Ishikawa (cell line): ENCODE results near the gene FOXP4.

Source experiments
- CEBPB ChIP-seq: IDR thresholded peaks from 2 replicates; pipeline ENCODE4 v1.6.1; 2012
- CREB1 ChIP-seq: IDR thresholded peaks from 2 replicates; pipeline ENCODE4 v1.6.1; 2012; ENCODE audit warnings: low read depth
- EGR1 ChIP-seq: IDR thresholded peaks from 2 replicates; pipeline ENCODE4 v1.6.1; 2012
- EP300 ChIP-seq: IDR thresholded peaks from 2 replicates; pipeline ENCODE4 v1.6.1; 2012; ENCODE audit warnings: borderline replicate concordance
- FOXM1 ChIP-seq: IDR thresholded peaks from 2 replicates; pipeline ENCODE4 v1.6.1; 2012; ENCODE audit warnings: low read depth, borderline replicate concordance
- MAX ChIP-seq: IDR thresholded peaks from 2 replicates; pipeline ENCODE4 v1.6.1; 2012
- NFIC ChIP-seq: IDR thresholded peaks from 2 replicates; pipeline ENCODE4 v1.6.1; 2012
- RAD21 ChIP-seq: IDR thresholded peaks from 2 replicates; pipeline ENCODE4 v1.6.1; 2012; ENCODE audit warnings: low read depth
- TAF1 ChIP-seq: IDR thresholded peaks from 2 replicates; pipeline ENCODE4 v1.6.1; 2012; ENCODE audit warnings: low read depth, mild to moderate bottlenecking
- TCF12 ChIP-seq: IDR thresholded peaks from 2 replicates; pipeline ENCODE4 v1.6.1; 2012; ENCODE audit warnings: low read depth
- TEAD4 ChIP-seq: IDR thresholded peaks from 2 replicates; pipeline ENCODE4 v1.6.1; 2012
- USF1 ChIP-seq: IDR thresholded peaks from 2 replicates; pipeline ENCODE4 v1.6.1; 2012
- YY1 ChIP-seq: IDR thresholded peaks from 2 replicates; pipeline ENCODE4 v1.6.1; 2012; ENCODE audit warnings: low read depth
- ZBTB7A ChIP-seq: IDR thresholded peaks from 2 replicates; pipeline ENCODE4 v1.6.1; 2012; ENCODE audit warnings: low read depth
- TF ChIP-seq, protein P1 (sequence below): IDR thresholded peaks from 2 replicates; pipeline ENCODE4 v1.6.1; 2012; ENCODE audit warnings: low read depth, mild to moderate bottlenecking

Gene FOXP4

DNA sequence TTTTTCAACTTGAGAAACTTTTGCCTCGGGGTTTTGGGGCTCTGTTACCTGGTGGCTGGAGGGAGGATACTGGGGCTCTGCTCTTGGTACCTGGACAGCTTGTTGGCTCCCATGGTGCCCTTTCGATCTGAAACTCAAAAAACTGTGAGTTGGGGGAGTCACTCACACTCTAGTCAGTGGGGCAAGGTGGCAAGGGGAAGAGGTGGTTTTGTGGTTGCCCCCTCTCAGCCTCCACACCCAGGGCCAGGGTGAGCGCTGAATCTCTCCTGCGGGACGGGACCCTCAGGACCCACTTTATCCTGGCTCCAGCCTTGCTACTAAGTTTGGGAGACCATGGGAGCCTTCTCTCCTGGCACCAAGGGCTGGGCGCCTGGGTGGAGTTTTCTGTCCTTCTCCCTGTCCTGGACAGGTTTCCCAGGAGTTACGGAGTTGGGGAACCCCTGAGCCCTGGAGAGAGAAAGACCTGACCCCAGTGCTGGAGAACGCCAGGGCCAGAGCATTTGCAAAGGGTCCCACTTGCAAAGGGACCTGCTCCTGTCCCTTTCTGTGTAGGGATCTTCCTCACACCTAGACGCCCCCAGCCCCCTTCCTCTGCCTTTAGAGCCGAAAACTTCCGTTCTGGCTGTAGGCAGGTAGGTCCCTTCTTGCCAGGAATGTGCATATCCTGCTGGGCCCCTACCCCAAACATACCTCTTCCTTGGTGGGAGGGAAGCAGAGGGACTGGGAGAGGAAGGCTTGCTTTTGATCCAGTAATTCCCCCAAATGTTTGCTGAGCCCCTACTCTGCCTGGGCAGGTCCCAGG lies 2.9 kb downstream of the FOXP4 start:
- no peak for TF ChIP-seq TCF12
- no peak for TF ChIP-seq FOXM1
- no peak for TF ChIP-seq YY1
- no peak for TF ChIP-seq EP300
- no peak for TF ChIP-seq ZBTB7A
- TF ChIP-seq CEBPB = no peak

DNA sequence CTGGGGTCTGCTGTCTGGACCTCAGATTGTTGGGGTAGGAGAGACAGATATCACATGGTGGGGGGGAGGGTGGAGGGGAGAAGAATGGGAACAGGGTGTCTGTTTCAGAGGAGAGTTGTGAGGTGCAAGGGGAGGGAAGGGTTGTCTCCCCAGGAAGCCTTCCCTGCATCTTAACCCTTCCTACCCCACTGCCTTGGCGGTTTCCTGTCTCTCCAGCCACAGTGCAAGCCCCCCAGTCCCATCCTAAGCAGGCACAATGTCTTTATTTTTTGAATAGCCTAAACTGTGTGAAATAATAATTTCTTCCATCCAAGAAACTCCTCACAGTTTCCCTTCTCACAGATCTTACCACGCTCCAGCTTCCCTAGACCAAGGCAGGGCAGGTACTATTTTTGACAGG lies 3.5 kb downstream of the FOXP4 start:
- TF ChIP-seq, protein P1, sequence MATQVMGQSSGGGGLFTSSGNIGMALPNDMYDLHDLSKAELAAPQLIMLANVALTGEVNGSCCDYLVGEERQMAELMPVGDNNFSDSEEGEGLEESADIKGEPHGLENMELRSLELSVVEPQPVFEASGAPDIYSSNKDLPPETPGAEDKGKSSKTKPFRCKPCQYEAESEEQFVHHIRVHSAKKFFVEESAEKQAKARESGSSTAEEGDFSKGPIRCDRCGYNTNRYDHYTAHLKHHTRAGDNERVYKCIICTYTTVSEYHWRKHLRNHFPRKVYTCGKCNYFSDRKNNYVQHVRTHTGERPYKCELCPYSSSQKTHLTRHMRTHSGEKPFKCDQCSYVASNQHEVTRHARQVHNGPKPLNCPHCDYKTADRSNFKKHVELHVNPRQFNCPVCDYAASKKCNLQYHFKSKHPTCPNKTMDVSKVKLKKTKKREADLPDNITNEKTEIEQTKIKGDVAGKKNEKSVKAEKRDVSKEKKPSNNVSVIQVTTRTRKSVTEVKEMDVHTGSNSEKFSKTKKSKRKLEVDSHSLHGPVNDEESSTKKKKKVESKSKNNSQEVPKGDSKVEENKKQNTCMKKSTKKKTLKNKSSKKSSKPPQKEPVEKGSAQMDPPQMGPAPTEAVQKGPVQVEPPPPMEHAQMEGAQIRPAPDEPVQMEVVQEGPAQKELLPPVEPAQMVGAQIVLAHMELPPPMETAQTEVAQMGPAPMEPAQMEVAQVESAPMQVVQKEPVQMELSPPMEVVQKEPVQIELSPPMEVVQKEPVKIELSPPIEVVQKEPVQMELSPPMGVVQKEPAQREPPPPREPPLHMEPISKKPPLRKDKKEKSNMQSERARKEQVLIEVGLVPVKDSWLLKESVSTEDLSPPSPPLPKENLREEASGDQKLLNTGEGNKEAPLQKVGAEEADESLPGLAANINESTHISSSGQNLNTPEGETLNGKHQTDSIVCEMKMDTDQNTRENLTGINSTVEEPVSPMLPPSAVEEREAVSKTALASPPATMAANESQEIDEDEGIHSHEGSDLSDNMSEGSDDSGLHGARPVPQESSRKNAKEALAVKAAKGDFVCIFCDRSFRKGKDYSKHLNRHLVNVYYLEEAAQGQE = no peak
- TF ChIP-seq MAX (no peak), TEAD4 (no peak), EGR1 (no peak), CREB1 (no peak), TAF1 (no peak), ZBTB7A (no peak), NFIC (no peak), YY1 (no peak), TCF12 (no peak), CEBPB (no peak), RAD21 (no peak), FOXM1 (no peak), EP300 (no peak), USF1 (no peak)

- TF ChIP-seq CEBPB = no peak
- no peak for TF ChIP-seq EP300
- no peak for TF ChIP-seq ZBTB7A
- TF ChIP-seq NFIC = no peak
- no peak for TF ChIP-seq TAF1
- TF ChIP-seq FOXM1 = no peak
- no peak for TF ChIP-seq YY1
- no peak for TF ChIP-seq CREB1
Observed at GRCh38 chr6:41551086-41551700, 5.0 kb downstream of the FOXP4 start.

GRCh38 chr6:41551857-41552256 lies 5.7 kb downstream of the FOXP4 start:
- TF ChIP-seq USF1 (no peak), TCF12 (no peak), EGR1 (no peak), EP300 (no peak), ZBTB7A (no peak), CREB1 (no peak), FOXM1 (no peak), NFIC (no peak), RAD21 (no peak), TAF1 (no peak), YY1 (no peak), CEBPB (no peak), MAX (no peak), TEAD4 (no peak)
- TF ChIP-seq, protein P1 = no peak

- TF ChIP-seq CREB1 = no peak
- TF ChIP-seq EGR1 = no peak
- no peak for TF ChIP-seq TCF12
- no peak for TF ChIP-seq NFIC
- TF ChIP-seq EP300 = no peak
- no peak for TF ChIP-seq FOXM1
- TF ChIP-seq USF1 = no peak
- no peak for TF ChIP-seq TAF1
- no peak for TF ChIP-seq CEBPB
- no peak for TF ChIP-seq RAD21
Observed at GRCh38 chr6:41552723-41553122, 6.5 kb downstream of the FOXP4 start.
